Left kidney (tissue), 2 donors: ENCODE results near the gene LDB2. TPM values are rescaled to one million over a fixed set of nuclear protein-coding genes. Genes with fewer than 3 reads are reported as not detected.
"Not testable (repeated sequence)": the region's sequence is repeated elsewhere in the genome, so short reads cannot be mapped to it uniquely, and the experiment has no call there.

Experiments
- DNase-seq: peaks from one replicate; pipeline ENCODE4 v3.0.0-alpha.2; 2013
- polyA plus RNA-seq: library from polyadenylated mRNA; unstranded; fragments of 120-200 nt; gene quantifications from one replicate; pipeline ENCODE4 v1.2.1, GENCODE V29; 2013; ENCODE audit not compliant: insufficient read length

Gene LDB2
- polyA plus RNA-seq, 1 donor = 87.8 TPM

GRCh38 chr4:16550531-16550930, 347.9 kb downstream of the LDB2 start:
- DNase-seq = no peak

GRCh38 chr4:16545656-16546055, 352.8 kb downstream of the LDB2 start:
- DNase-seq = no peak

GRCh38 chr4:16544869-16545268, 353.6 kb downstream of the LDB2 start:
- no peak for DNase-seq

DNA sequence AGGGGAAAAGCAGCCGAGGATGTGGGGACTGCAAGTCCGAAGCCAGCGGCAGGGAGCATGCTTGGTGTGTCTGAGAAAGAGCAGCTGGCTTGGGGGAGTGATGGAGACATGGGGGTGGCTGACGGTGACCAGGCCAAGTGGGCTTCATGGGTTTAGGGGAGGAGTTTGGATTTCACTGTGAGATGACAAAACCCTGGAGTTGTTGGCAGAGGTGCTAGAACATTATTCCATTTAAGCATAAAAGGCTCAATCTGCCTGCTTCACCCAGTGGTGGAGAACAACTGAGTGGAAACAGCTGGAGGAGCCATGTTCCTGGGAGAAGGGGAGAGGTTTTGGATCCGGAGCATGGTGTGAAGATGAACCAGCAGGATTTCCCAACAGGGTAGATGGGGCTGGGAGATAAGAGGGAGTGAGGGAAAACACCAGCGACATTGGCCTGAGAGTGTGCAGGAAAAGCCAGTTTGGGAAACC, 354.2 kb downstream of the LDB2 start:
- DNase-seq = peak; percentile 33

DNA sequence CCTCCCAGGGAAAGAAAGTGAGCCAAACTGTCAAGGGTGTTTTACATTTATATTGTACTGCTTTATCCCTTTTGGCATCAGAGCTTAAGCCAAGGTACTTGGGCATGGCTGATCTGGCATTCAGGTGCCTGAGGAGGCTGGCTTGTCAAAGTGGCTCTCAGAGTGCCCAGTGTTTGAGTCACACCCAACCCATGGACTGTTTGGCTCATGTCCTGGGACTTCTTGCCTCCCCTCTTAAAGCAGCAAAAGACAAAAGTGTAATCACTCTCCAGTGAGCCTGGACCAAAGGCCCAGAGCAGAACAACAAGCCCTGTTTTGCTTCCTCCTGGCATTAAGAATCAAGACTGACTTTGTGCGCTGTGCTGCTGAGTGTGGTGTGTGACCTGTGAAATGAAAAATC, 360.5 kb downstream of the LDB2 start:
- no peak for DNase-seq

DNA sequence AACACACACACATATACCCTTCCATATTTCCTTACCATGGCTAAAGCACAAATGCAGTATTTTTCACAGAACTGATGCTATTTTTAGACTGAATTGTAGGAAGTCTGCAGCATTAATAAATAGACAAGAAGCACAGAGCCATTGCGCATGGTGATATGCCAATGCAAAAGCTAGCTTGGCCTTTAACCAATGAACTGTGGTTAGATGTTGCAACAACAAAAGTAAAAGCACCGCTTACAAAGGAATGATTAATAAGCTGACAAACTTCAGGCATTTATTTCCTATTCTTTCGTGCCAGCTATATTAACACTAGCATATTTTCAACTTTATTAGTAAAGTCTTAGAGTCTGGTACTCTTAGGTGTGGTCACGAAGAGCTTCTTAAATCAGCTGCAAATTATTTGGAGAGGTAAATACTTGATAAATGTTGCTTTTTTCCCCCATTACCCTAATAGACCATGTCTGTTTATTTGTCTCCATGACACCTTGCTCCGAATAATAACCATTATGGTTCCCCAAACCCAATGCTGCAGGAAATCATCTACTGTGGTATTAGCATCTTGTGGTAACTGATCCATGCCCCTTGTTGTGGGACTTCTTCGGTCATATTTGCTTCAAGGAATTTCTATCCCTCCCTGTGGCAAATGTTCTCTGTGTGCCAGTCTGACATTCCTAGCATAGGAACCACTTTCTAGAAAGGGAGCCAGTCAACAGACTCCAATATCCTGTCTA, 366.0 kb downstream of the LDB2 start:
- DNase-seq = no peak

DNA sequence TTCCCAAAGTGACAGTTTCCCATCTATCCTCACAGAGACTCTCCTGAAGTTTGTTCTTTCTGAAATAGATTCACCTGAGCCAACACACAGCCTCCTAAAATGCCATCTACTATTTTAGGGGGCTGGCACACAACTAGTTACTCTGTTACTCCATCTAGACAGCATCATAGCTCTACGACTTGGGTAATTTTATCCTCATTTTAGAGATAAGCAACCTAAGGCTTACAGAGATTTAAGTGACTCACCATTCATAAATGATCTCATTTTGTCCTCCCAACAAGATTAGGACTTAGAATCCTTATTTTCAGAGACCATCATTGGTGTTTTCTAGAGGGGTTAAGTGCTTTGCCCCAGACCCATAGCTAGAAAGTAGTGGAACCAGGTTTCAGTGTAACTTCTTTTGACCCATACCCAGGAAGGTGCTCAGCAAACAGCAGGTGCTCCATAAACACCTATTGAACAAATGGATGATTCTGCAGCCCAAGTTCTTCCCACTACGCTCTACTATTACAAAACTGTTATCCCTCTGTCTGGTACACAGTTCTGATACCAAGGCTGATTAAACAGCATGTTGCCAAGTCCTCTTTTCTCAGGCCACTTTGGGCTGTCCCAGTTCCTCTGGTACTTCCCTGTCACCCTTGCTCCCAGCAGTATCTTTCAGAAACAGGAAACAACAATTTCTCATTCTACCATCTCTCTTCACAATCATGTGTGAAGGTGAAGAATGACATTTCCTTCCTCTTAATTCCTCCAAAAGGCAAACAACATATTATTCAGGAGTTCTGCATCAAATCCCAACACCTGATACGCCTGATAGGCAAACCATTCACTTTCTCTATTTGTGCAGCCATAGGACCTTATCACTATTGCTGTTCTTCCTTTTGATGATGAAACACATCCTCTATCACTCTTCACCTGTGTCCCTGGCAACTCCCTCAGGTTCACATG, 367.5 kb downstream of the LDB2 start:
- DNase-seq = no peak

DNA sequence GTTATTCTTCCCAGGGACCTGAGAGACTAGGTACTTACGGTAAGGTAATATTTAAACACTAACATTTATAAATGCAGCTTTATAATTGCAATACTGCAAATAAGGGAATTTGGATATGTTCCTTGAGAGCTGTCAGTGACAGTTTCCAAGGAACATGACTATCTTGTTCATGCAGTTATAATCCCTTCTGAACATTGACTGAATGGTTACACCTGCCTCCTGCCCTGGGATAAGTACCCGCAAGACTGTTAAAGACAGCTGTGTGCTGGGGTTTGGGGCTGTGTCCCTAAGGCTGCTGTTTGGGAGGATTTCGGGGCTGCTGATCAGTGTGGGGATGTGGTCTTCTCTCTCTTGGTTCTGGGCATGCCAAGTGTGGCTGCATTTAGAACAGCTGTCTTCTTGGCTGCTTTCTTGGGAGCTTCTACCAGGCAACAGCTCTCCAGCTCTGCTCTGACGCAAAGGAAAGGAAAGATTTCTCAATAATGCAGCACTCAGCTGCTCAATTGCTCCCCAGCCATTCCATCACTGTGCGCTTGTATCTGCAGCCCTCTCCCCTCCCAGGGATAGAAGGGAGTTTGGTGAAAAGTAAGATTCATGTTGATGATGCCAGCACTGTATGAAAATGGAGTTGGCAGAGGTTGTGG, 373.4 kb downstream of the LDB2 start:
- no peak for DNase-seq

DNA sequence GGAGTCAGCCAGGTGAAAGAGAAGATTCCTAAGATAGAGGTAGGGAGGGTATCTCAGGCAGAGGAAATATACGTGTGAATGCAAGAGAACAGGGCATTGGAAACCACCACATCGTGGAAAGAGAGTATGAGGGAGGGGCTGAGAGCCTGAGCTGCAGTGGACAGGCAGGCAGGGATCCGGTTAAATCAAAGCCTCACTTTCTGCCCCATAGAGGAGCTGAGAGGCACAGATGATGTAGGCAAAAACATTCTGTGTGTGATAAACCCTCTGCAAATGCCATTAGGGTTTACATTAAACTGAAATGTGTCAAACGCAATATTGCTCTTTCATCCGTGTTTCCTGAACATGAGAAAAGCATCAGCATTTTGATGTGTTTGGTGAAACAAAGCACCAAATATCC, 374.0 kb downstream of the LDB2 start:
- no peak for DNase-seq

GRCh38 chr4:16523526-16523925, 374.9 kb downstream of the LDB2 start:
- DNase-seq = not testable (repeated sequence)

DNA sequence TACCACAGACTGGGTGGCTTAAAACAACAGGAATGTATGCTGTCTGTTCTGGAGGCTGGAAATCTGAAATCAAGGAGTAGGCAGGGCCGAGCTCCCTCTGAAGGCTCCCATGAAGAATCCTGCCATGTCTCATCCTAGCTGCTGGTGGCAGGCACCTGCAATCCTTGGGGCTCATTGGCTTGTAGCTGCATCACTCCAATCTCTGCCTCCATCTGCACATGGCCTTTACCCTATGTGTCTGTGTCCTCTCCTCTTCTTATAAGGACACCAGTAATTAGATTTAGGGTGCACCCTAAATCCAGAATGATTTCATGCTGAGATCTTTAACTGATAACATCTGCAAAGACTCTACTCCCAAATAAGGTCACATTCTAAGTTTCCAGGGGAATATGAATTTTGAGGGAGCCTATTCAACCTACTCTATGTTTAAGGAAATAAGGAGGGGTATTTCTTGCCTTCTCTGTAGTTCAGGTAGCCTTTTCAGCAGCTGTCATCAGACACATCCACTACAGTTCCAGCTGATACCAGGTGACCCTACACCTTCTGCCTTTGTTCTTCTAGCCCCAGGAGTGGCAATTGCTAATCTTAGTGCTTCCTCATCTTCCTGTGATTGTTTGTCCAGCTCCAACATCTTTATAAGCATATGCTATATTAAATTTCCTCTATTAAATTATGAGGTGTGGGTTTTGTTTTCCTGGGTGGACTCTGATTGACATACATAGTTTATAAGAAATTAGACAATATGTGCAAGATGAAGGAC, 377.1 kb downstream of the LDB2 start:
- DNase-seq = no peak

DNA sequence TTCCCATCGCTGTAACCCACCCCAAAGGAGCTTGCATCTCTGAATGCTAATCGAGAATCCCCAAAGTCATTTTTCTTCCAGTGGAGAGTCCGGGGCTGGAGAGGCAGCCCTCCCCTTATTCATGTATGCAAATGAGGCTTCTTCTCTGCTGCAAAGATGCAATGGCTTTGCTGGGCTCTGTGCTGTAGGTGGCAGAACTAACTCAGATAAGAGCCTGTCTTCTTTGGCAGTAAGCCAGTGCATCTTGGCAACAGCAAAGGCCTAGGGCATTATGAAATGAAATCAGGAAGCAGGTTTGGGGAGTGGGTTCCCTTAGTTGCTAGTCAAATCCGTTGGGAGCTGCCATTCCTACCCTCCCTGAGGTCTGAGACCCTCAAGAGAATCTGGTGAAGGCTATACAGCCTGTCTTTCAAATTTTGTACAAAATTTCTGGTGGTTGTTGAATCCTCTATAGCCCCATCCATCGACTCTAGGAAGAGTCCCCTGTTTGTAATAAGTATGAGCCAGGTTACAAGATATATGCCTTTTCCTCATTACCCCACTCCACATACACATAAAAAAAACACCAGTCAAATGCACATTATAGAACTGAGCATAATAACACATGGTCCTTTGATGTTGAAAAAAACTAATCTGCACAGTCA, 381.5 kb downstream of the LDB2 start:
- DNase-seq = peak; percentile 33

DNA sequence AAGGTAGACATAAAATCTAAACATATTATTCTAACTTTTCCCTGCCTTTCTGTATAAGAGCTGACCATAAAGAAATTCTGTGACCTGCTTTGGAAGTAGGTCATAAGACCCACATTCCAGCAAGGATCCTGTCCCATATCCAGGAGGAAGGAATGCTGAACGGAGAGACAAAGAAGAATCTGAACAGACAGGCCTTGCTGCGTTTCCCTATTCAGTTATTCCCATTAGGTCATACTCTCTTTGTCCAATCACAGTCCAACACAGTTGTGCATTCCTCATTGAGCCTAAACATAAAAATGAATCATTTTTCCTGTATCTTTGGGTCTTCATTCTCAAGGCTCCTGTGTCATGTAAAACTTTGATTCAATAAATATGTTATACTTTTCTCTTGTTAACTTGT, 384.6 kb downstream of the LDB2 start:
- no peak for DNase-seq

DNA sequence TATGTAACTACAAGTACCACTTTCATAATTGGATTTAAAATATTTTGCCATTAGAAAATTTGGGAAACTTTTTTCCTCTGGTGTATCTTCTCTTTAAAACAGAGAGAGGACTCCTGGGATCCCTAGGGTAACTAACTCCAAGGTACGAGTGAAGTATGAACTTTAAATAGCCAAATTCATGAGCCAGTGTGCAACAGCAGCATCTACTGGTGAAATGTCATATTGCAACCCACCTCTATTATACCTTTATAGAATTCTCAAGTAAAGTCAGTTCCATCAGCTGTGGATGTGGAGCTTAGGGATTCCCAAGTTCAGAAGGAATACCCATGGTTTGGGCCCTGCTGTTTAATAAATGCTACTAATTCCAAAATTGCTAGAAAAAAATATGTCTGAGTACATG, 389.5 kb downstream of the LDB2 start:
- DNase-seq = no peak

DNA sequence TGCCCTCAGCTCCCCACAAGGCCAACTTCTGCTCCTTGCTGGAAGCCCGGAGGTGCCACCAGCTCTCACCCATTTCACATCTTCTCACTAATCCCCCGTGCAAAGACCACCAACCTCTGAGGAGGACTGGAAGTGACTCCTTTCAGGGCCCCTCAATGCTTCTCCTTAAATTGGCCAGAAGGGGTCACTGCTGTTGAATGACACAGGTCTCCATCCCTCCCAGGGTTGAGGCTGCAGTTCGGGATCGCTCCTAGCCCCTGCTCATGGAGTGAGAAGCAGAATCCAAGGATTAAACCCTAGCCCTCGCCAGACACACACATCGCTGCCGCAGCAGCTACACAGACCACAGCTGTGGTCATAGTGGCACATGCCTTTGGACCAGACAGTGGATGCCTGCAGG, 392.7 kb downstream of the LDB2 start:
- DNase-seq = peak; percentile 21

DNA sequence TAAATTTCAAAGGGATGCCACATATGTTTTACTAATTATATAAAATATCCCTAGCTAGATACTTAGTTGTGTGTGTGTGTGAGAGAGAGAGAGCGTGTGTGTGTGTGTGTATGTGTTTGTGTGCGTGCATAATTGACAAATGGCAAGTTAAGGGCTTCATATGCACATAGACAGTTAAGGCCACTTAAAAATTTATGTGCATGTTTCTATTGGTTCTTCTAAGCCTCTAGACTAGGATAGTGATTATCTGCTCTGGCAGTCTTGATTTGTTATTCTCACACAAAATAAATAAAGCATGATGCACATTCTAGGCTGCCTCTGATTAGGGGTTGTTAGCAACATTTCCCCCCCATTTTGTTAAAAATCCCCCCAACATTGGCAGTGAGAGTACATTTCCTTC, 393.2 kb downstream of the LDB2 start:
- DNase-seq = no peak

- DNase-seq = no peak
Measured at GRCh38 chr4:16503421-16504100, 394.9 kb downstream of the LDB2 start.

DNA sequence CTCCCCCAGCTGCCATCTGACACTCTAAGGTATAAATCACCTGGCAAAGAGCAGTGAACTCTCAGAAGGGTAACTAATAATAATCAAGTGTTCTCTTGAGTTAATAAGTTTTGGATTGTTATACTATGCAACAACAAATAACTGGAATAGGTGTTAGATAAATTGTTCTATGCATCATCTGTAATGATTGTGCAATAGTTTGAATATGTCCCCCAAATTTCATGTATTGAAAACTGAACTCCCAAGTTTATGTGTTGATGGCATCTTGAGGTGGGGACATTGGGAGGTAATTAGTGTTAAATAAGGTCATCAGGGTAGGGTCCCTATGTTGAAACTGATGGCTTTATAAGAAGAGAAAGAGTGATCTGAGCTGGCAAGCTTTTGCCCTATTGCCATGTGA, 399.5 kb downstream of the LDB2 start:
- no peak for DNase-seq

- DNase-seq = no peak
Measured at GRCh38 chr4:16496501-16496900, 401.9 kb downstream of the LDB2 start.

DNA sequence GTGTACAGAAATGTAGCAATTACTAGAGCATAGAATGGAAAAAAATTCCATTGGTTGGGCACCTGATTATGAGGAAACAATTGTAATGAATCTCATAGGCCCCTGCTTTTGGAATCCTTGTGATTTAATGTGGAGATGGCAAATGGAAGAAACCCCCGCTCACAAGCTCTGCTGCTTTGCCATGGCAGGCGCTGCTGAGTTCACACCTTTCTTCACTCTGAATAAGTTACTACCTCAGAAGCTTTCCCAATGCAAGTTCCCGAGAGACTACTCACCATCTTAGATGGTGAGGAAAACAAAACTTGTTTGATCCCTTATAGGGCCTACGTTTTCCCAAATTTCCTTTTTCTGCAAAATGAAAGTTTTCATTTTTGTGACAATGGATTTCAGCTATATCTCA, 405.6 kb downstream of the LDB2 start:
- no peak for DNase-seq

DNA sequence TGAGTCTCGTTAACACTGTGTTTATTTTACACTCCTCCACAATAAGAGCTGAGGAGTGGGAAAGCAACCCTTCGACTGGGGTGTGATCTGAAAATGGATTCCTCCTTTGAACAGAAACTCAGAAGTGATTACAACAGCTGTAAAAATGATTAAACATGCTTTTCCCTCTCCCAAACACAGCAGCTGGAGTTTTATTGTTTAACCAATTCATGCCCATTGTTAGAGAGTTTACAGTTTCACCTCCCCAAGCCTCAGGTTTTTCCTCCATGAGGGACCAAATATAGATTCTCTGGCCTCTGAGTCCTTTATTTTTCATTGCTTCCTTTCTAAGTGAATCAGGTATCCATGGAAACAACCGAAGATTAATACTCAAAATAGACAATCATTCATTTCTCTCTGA, 409.2 kb downstream of the LDB2 start:
- DNase-seq = peak; percentile 20
